HG02840 (cell line): Measurements from ENCODE around the gene NPEPL1.
"Not testable (repeated sequence)": the region's sequence is repeated elsewhere in the genome, so short reads cannot be mapped to it uniquely, and the experiment has no call there.

Experiments used
- ATAC-seq: cut with Tn5 transposase; IDR thresholded peaks from one replicate; pipeline ENCODE4 v1.9.1; 2021; ENCODE audit warnings: mild to moderate bottlenecking, moderate library complexity, moderate number of reproducible peaks; ENCODE audit not compliant: unreplicated experiment, low FRiP score

The NPEPL1 gene

DNA sequence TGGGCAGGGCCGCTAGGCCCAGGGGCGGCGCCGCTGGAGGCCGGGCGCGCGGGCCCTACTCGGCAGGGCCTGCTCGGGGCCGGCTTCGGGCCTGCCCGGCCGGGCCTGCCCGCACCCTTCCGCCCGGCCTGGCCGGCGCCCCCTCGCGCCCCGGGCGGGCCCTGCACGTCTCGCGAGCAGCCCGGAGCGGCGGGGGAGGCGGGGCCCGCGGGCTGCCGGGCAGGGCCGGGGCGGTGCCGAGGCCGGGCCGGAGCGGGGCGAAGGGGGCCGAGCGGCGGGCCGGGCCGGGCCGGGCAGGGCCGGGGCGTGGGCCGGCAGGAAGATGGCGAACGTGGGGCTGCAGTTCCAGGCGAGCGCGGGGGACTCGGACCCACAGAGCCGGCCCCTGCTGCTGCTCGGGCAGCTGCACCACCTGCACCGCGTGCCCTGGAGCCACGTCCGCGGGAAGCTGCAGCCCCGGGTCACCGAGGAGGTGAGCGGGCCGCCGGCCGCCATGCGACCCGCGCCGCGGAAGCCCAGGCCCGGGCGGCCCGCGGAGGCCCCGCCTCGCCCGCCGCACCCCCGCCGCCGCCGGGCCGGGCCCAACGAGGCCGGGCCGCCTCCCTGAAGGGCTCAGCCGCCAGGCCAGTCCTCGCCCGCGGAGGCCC, at the start of gene NPEPL1:
TSS of gene NPEPL1 (plus strand) at position 222 of the 647 bp plus-strand sequence. CDS start at position 323, 101 bp downstream.
- ATAC-seq: peak; percentile 84

DNA sequence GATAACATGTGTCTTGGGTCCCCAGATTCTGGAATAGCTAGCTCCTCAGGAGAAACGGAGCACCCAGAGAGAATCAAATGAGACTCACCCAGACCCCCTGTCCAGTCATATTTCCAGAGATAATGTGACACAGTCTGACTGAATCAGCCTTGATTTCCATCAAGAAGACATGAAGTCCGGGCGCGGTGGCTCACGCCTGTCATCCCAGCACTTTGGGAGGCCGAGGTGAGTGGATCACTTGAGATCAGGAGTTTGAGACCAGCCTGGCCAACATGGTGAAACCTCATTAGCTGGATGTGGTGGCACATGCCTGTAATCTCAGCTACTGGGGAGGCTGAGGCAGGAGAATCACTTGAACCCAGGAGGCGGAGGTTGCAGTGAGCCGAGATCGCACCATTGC, 49.7 kb upstream of the NPEPL1 start:
- not testable (repeated sequence) for ATAC-seq

GRCh38 chr20:58645412-58645968, 47.1 kb upstream of the NPEPL1 start:
- ATAC-seq: no peak

GRCh38 chr20:58646257-58646656, 46.3 kb upstream of the NPEPL1 start:
- no peak for ATAC-seq

- ATAC-seq: no peak
These were observed 45.9 kb upstream of the NPEPL1 start for GRCh38 chr20:58646703-58647102.

DNA sequence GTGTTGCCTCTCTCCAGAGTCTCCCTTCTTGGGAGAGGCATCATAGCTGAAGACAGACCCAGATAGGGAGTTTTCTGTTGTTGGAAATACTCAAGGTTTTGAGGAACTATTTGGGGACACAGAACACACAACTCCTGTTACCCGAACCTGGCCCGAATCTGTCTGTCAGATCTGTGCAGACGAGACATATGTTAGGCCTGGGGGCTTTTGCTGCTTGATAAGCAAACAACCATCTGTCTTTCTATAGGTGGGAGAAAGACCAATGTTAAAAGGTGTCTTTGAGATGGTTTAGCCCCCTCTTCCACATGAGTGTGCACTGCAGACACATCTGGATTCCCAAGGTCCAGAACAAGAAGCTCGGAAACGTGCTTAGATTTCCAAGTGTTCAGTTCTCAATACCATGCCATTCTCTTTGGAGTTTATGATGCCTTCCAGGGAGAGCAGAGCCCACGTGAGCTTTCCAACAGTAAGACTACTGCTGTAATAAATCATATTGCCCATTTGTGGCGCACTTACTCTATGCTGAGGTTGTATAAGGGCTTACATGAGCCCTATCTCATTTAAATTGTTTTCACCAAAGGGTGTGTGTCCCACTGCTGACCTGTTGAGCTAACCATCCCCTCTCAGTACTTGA, 45.3 kb upstream of the NPEPL1 start:
- no peak for ATAC-seq

GRCh38 chr20:58647796-58648501, 44.7 kb upstream of the NPEPL1 start:
- ATAC-seq: no peak

- ATAC-seq: not testable (repeated sequence)
These were observed 44.1 kb upstream of the NPEPL1 start for GRCh38 chr20:58648502-58648825.

DNA sequence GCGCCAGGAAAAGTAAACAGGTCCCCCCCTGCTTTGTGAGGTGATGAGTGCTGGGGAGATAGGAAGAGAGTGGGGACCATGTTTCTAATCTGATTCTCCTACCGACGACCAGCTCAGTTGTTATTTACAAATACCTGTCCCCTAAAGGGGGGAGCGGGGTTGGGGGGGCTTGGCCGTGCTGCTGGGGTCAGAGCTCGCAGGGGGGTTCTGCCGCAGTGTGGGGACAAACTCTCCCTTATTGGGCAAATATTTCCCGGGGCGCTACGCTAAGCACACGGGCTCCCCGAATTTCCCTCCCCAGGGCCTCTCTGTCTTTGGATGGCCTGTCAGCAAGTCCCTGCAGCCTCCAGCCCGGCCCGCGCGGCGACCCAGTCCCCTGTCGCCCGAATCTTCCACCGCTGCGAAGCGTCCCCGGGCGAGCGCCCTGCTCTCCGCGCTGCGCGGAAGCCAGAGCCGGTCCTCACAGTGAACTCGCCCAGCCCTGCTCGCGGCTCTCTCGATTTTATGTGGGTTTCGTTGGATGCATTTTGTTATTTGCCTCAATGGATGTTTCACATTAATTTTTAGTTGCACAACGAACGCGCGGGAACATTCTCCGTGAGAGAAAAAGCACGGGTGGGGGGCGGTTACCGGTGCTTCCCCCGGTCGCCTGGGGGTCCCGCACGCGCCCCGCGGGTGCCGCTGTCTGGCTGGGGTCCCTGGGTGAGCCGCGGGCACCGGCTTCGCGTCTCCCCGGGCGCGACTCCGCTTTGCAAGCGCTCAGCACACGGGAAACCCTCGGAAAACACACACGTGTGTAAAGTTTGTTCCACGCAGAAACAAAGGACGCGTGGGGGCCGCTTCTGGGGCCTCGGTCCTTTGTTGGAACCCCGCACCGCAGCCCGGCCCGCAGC, 43.1 kb upstream of the NPEPL1 start:
- no peak for ATAC-seq

DNA sequence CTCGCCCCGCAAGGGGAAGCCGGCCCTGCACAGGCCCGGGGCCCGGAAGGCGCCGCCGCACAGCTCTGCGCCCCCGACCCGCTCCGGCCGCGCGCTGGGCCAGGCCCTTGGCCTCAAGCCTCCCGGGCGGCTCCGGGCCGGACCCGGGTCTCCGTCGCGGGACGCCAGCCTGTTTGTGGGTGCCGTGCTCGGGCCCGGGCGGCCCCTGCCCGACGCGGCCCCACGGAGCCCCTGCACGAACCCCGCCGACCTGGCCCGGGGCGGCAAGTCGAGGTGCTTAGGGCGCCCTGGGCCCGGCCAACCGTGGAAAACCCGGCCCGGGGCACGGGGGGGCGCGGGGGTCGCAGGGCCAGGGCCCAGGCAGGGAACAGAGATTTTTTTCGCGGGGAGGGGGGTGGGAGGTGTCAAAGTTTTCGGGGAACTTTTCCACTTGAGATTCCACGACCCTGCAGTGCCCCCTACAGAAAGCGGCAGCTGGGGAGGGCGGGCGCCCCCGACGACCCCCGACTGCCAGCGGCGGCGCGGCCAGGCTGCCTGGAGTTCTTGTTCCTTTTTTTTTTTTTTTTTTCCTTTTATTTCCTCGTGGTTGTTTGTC, 42.3 kb upstream of the NPEPL1 start:
- ATAC-seq: peak; percentile 19

GRCh38 chr20:58650776-58651558, 41.6 kb upstream of the NPEPL1 start, which contains the start of gene STX16:
Gene STX16 (plus strand): TSS chr20:58651283. CDS start chr20:58652007, 724 bp downstream.
- peak; percentile 45 for ATAC-seq

DNA sequence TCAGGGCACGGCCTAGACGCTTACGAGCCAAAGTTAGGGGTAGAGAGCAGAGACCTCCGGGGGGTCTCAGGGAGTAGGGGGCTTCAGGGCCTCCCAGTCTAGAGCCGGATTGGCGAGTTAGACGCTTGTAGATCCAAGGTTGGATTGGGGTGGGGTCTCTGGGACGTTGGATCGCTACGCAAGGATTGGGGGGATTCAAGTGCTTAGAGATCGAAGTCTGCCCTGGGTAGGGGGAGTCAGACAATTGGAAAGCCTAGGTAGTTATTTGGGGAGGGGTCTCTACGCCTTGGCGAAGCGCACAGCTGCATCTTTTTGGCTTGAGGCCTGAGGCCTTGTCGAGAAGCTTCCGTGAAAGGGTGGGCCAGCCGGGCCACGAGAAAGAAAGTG, 41.0 kb upstream of the NPEPL1 start:
- no peak for ATAC-seq

DNA sequence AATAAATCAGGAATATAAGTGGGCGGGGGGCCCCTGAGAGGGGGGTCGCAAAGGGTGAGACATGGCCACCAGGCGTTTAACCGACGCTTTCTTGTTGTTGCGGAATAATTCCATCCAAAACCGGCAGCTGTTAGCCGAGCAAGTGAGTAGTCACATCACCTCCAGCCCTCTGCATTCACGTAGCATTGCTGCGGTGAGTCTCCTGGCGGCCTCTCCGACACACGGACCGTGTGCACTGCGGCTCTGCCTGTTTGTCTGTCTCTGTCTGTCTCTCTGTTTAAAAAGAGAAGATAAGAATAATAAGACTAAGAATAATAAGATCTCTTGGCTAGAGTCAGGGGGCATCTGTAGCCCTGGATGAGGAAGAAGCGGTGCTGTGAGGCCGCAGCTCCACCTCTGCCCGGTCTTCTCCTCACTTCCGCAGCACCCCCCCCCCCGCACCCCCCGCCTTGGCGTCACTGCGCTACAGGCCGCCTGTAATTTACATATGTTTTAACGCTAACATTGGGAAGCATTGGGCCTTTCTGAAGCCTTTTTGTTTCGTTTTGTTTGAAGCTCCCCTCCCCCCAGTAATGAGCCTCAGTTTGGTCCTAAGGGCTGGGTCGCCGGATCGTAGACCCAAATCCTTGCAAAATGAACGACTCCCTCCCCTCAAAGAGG, 40.5 kb upstream of the NPEPL1 start:
- no peak for ATAC-seq

DNA sequence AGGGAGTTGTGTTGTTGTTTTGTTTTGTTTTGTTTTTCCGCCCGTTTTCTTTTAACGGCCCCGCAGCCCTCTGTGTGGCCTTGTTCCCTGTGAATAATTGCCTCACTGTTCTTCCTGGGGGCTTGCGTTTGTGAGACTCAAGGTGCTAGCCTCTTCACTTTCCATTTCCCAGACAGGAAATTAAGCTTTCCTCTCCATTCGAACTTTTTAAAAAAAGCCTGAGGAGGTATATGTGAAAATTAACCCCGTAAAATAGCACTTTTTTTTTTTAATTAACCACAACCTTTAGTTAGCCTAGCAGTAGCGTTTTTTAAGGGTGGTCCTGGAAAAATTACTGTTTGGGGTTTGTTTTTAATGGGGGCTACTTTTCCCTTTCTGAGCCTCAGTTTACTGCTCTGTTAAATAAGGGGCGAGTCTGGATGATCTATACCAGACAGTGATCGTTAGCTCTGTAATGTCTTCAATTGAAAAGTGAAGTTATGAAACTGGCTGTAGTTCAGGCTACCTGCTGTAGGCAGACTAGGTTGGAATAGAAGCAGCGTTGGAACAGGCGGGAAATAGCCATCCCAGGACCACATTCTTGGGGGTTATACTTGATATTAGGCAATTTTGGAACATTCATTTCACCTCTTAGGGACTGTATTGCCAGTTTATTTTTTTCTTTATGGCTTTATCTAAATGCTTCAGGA, 39.9 kb upstream of the NPEPL1 start:
- no peak for ATAC-seq

- no peak for ATAC-seq
These were observed 38.3 kb upstream of the NPEPL1 start for GRCh38 chr20:58654337-58654736.

DNA sequence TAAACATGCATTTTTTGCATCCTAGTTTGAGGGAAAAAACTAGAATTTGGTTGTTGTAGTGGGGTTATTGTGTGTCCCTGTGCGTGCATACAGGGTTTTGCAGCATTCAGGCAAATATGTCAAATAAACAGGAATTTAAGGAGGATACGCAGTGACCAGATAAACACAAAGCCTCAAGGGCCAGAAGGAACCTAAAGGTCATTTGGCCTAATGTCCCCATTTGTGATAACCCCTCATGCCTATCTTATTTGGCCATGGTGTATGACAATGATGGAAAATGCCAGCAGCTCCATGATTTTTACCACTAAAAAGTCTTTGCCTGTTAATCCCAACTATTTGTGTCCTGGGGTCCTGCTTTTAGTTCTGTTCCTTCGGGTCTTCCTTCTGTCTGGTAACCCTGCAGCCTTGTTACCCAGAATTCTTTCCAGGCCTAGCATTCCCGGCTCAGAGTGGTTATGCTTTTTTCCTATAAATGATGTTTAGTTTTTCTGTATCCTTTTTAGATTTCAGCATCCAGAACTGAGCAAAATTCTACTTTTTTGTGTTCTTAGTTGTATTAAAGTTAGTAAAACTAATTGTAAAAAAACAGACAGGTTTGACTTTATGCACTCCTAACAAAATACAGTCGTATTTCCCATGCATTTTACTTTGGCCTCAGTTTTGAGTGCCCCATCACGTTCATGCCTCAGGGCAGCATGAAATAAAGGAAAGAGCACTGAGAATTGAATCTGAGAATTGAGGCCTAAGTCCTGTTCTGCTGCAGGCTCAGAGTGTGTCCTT, 37.1 kb upstream of the NPEPL1 start:
- no peak for ATAC-seq

DNA sequence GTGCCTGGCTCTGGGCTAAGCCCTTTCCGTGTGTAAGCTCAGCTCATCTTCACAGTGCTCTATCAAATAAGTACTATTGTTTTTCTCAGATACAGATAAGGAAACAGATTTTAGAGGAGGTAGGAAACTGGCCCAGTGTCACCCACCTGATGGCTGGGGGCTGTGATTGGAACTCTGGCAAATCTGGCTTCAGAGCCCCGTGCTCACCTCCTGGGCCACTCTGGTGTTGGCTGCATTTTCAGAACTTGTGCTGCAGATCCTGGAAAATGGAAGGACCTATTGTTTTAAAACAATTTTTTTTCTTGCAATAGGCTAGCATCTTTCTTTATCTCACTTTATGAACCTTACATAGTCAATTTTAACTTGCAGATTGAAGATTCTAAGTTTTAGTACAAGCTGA, 35.8 kb upstream of the NPEPL1 start:
- no peak for ATAC-seq
